Measurements from ENCODE around the gene TTC7B.

DNA sequence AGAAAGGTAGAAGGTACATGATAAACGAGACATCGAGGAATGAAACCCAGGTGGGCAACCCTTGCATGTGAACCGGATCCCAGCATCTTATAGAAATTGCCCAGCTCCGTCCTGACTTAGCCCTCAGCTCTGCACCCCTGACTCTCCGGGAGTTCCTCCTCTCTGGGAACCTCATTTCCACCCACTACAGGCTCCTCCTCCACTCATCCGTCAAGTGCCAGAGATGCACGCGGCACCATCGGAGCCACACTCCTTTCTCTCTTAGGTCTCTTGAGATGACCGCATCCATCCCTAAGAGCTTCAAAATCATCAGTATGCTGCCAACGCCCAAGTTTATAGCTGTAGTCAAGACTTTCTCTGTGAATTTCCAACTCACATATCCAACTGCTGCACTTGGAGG, 84.7 kb downstream of the TTC7B start:
- TF ChIP-seq, protein P1, sequence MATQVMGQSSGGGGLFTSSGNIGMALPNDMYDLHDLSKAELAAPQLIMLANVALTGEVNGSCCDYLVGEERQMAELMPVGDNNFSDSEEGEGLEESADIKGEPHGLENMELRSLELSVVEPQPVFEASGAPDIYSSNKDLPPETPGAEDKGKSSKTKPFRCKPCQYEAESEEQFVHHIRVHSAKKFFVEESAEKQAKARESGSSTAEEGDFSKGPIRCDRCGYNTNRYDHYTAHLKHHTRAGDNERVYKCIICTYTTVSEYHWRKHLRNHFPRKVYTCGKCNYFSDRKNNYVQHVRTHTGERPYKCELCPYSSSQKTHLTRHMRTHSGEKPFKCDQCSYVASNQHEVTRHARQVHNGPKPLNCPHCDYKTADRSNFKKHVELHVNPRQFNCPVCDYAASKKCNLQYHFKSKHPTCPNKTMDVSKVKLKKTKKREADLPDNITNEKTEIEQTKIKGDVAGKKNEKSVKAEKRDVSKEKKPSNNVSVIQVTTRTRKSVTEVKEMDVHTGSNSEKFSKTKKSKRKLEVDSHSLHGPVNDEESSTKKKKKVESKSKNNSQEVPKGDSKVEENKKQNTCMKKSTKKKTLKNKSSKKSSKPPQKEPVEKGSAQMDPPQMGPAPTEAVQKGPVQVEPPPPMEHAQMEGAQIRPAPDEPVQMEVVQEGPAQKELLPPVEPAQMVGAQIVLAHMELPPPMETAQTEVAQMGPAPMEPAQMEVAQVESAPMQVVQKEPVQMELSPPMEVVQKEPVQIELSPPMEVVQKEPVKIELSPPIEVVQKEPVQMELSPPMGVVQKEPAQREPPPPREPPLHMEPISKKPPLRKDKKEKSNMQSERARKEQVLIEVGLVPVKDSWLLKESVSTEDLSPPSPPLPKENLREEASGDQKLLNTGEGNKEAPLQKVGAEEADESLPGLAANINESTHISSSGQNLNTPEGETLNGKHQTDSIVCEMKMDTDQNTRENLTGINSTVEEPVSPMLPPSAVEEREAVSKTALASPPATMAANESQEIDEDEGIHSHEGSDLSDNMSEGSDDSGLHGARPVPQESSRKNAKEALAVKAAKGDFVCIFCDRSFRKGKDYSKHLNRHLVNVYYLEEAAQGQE (IDR thresholded peaks at IDR 0.05; ENCODE audit: insufficient read depth in 1 of 2, low read depth in 2 of 2, low read length in 2 of 2): no peak
- no peak for TF ChIP-seq TAF1 (IDR thresholded peaks at IDR 0.05; ENCODE audit: borderline replicate concordance, insufficient read depth, low read length)
- no peak for TF ChIP-seq POLR2AphosphoS5 (IDR thresholded peaks at IDR 0.05; ENCODE audit: low read depth, low read length)
- TF ChIP-seq SIN3A (IDR thresholded peaks at IDR 0.05; ENCODE audit: borderline replicate concordance, insufficient read depth, low read length): no peak
